HepG2 (cell line): ENCODE data around the gene SEC61B. TPM values are rescaled to one million over a fixed set of nuclear protein-coding genes. Genes with fewer than 3 reads are reported as not detected.

Experiments
- ATAC-seq: fragments of 200-7000 bp; cut with Tn5 transposase; 3 replicates; pipeline ENCODE4 v1.9.1; 2020; ENCODE audit warnings: mild to moderate bottlenecking, moderate library complexity
- BruUV-seq: library from RNA; stranded (reverse); fragments of 400-500 nt; replicated peaks from 2 replicates; lab custom pipeline; 2021; lab: Mats Ljungman, UMichigan
- CTCF ChIA-PET: fragments of 300-600 bp; formaldehyde crosslinking; extraction: SDS; loops from one replicate; lab custom pipeline; 2021; ENCODE audit warnings: low total read pairs, inconsistent platforms, low intra/inter-chr PET ratio; lab: Yijun Ruan, JAX
- POLR2A ChIA-PET: fragments of 350-600 bp; sonication (Branson Sonifier 250); formaldehyde crosslinking; loops from one replicate; lab custom pipeline; 2020; ENCODE audit warnings: antibody characterized with exemption, inconsistent platforms; lab: Yijun Ruan, JAX
- DNase-seq: peaks from one replicate; pipeline ENCODE4 v3.0.0-alpha.2; 2015; ENCODE audit warnings: low spot score
- FAIRE-seq: peaks from 3 replicates; lab custom pipeline; 2011; peaks lifted over from hg19 to GRCh38; lab: Jason Lieb, UNC
- H2AFZ ChIP-seq: one replicate; pipeline ENCODE4 v1.6.1; 2011; ENCODE audit warnings: low read length, inconsistent platforms
- H3K27ac ChIP-seq: fragments of 300-600 bp; 3 replicates; pipeline ENCODE4 v1.8.0; 2011; ENCODE audit warnings: mixed run types, mild to moderate bottlenecking, mixed read lengths, low read length, inconsistent platforms; ENCODE audit not compliant: insufficient read depth; ENCODE audit errors: extremely low read length
- H3K27me3 ChIP-seq, 2 experiments: fragments of 200-600 bp in 1 of 2; 2 replicates in 1 of 2; 3 replicates in 1 of 2; pipeline versions ENCODE4 v1.6.0 to v1.8.0; 2011; ENCODE audit warnings: low read length in 2 of 2, mild to moderate bottlenecking in 2 of 2, moderate library complexity in 2 of 2, inconsistent platforms in 1 of 2; ENCODE audit not compliant: insufficient read depth in 2 of 2, control insufficient read depth in 1 of 2
- H3K36me3 ChIP-seq, 2 experiments: fragments of 200-600 bp in 1 of 2; replicated peaks in 1 of 2; 2 replicates in 1 of 2; 3 replicates in 1 of 2; pipeline versions ENCODE4 v1.5.1 to v1.8.0; 2011; ENCODE audit warnings: low read length in 2 of 2, inconsistent platforms in 1 of 2; ENCODE audit not compliant: insufficient read depth in 2 of 2, control insufficient read depth in 1 of 2
- H3K4me1 ChIP-seq: 2 replicates; pipeline ENCODE4 v1.5.1; 2012; ENCODE audit warnings: low read length, inconsistent platforms; ENCODE audit not compliant: insufficient read depth
- H3K4me2 ChIP-seq: 2 replicates; pipeline ENCODE4 v1.6.0; 2011; ENCODE audit warnings: low read depth, low read length, inconsistent platforms
- H3K4me3 ChIP-seq, 3 experiments: fragments of 200-600 bp in 1 of 3; sonication (generic), shearing (Covaris generic) in 1 of 3; replicated peaks in 1 of 3; 2 replicates each; pipeline ENCODE4 v1.5.1; 2011 to 2016; ENCODE audit warnings: low read length in 3 of 3, inconsistent platforms in 2 of 3, low read depth in 2 of 3, mild to moderate bottlenecking in 2 of 3, control low read depth in 1 of 3, mixed read lengths in 1 of 3; ENCODE audit not compliant: insufficient read depth in 1 of 3
- H3K79me2 ChIP-seq: one replicate; pipeline ENCODE4 v1.6.1; 2011; ENCODE audit warnings: low read length, inconsistent platforms; ENCODE audit not compliant: insufficient read depth
- H3K9ac ChIP-seq: 2 replicates; pipeline ENCODE4 v1.6.0; 2011; ENCODE audit warnings: mild to moderate bottlenecking, low read depth, low read length, inconsistent platforms; ENCODE audit not compliant: insufficient read depth
- H3K9me3 ChIP-seq: 2 replicates; pipeline ENCODE4 v1.5.1; 2012; ENCODE audit warnings: mild to moderate bottlenecking, low read length
- H4K20me1 ChIP-seq: 2 replicates; pipeline ENCODE4 v1.6.0; 2011; ENCODE audit warnings: inconsistent platforms, mild to moderate bottlenecking, low read length, moderate library complexity; ENCODE audit not compliant: insufficient read depth
- GATAD2A ChIP-seq: IDR thresholded peaks from 2 replicates; pipeline ENCODE4 v1.6.1; 2016
- GLI4 ChIP-seq: sonication (generic); formaldehyde crosslinking; IDR thresholded peaks from 2 replicates; pipeline ENCODE4 v1.5.1; 2020; ENCODE audit warnings: missing genetic modification reagents, mild to moderate bottlenecking, moderate library complexity, borderline replicate concordance
- HOXA5 ChIP-seq: sonication (generic); formaldehyde crosslinking; IDR thresholded peaks from 2 replicates; pipeline ENCODE4 v1.4.0; 2020; ENCODE audit warnings: missing genetic modification reagents
- KDM4B ChIP-seq: sonication (generic); formaldehyde crosslinking; IDR thresholded peaks from 2 replicates; pipeline ENCODE4 v1.4.0; 2020; ENCODE audit warnings: missing genetic modification reagents
- MYC ChIP-seq: sonication (generic); formaldehyde crosslinking; IDR thresholded peaks from 2 replicates; pipeline ENCODE4 v1.9.0; 2021; ENCODE audit warnings: missing genetic modification reagents, borderline replicate concordance
- RFX5 ChIP-seq: IDR thresholded peaks from 2 replicates; pipeline ENCODE4 v1.6.1; 2011; ENCODE audit warnings: low read depth, low read length, improper control_type of control experiment
- RORA ChIP-seq: sonication (generic); formaldehyde crosslinking; IDR thresholded peaks from 2 replicates; pipeline ENCODE4 v1.5.0; 2020; ENCODE audit warnings: mild to moderate bottlenecking, missing genetic modification reagents, moderate library complexity
- SOX13 ChIP-seq, 3 experiments: fragments of 450-650 bp in 1 of 3; sonication (generic) in 1 of 3; formaldehyde crosslinking in 1 of 3; IDR thresholded peaks in 2 of 3; conservative IDR thresholded peaks in 1 of 3; 2 replicates each; pipeline versions ENCODE4 v1.5.0 to v1.6.1; 2016 to 2020; ENCODE audit warnings: antibody characterized with exemption in 1 of 3, mild to moderate bottlenecking in 1 of 3, missing compliant biosample characterization in 1 of 3, missing genetic modification reagents in 1 of 3, moderate library complexity in 1 of 3
- SOX5 ChIP-seq: IDR thresholded peaks from 2 replicates; pipeline ENCODE4 v1.6.1; 2016; ENCODE audit warnings: borderline replicate concordance
- ZNF296 ChIP-seq: sonication (generic); formaldehyde crosslinking; conservative IDR thresholded peaks from 2 replicates; pipeline ENCODE4 v1.5.0; 2020; ENCODE audit warnings: mild to moderate bottlenecking, missing genetic modification reagents
- ZNF510 ChIP-seq: sonication (generic); formaldehyde crosslinking; IDR thresholded peaks from 2 replicates; pipeline ENCODE4 v1.4.0; 2020; ENCODE audit warnings: low read depth, mild to moderate bottlenecking, missing genetic modification reagents
- ZNF629 ChIP-seq: sonication (generic); formaldehyde crosslinking; conservative IDR thresholded peaks from 2 replicates; pipeline ENCODE4 v1.5.0; 2020; ENCODE audit warnings: missing genetic modification reagents
- WGBS: methylation state at CpG from one replicate; pipeline ENCODE4 v1.1.6; 2017; ENCODE audit warnings: low lambda C conversion rate; 5-methylcytosine and 5-hydroxymethylcytosine counted together
- in situ Hi-C: cut with HindIII; loops from 2 replicates; pipeline ENCODE4 v1.10.0; 2017; ENCODE audit warnings: low pct_unique_long_range_greater_than_20kb; ENCODE audit not compliant: extremely low pct_ligation_motif_present
- intact Hi-C: fragments of 100-400 bp; cut with micrococcal nuclease; formaldehyde crosslinking; loops from one replicate; pipeline ENCODE4 v1.10.0; 2022; ENCODE audit not compliant: unreplicated experiment
- polyA plus RNA-seq, 8 experiments: library from polyadenylated mRNA; depleted of rRNA in 3 of 8; stranded (reverse) in 7 of 8; unstranded in 1 of 8; fragments of >200 nt; fragmentation: Illumina TruSeq in 4 of 8; extraction: Trizol in 4 of 8; gene quantifications; 2 replicates each; pipeline versions ENCODE4 v1.2.1 to v1.2.3, GENCODE V29; 2011 to 2016; ENCODE audit warnings: low read depth in 4 of 8, missing spikeins in 1 of 8, mixed read lengths in 1 of 8; ENCODE audit not compliant: insufficient read depth in 1 of 8
- total RNA-seq, 5 experiments: library from RNA; depleted of rRNA; stranded (reverse); fragments of >200 nt; fragmentation: Illumina TruSeq; extraction: Trizol; gene quantifications; 2 replicates each; pipeline ENCODE4 v1.2.3, GENCODE V29; 2016; ENCODE audit warnings: low read depth in 1 of 5
- TF ChIP-seq, protein P1 (sequence below): sonication (generic); formaldehyde crosslinking; IDR thresholded peaks from 2 replicates; pipeline ENCODE4 v1.9.0; 2021; ENCODE audit warnings: missing genetic modification reagents, mild to moderate bottlenecking, borderline replicate concordance
- TF ChIP-seq, protein P2 (sequence below): sonication (generic); formaldehyde crosslinking; IDR thresholded peaks from 2 replicates; pipeline ENCODE4 v1.5.0; 2020; ENCODE audit warnings: missing genetic modification reagents

The SEC61B gene
- total and polyA plus RNA-seq, 2 of the 13 experiments (the other 11 are each of a cell fraction or from before 2014, with no cell fraction given): 191 to 368 TPM

DNA sequence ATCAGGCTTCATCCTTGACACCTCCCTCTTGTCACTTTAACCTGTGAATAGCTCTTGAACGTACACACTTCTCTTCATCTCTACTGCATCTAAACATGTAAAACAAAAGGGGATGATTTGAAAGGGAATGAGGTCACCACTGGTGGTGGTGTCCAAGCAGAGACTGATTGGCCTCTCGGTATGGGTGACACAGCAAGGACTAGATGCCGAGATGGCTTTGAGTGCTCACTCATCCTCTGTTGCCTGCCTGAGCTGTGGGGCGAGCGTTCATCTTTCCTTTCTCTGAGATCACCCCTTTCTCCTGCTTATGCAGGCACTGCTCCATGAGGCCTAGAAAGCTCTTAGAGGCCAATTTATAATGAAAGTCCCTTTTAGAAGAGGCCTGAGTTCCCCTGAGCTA lies 51.9 kb downstream of the SEC61B start:
- intact Hi-C loops: no loop called here
- H3K9ac ChIP-seq: no peak overlapping the region
- BruUV-seq: no TSS peak
- DNase-seq (no peak), ATAC-seq (no peak), FAIRE-seq (no peak)
- ChIA-PET CTCF (no interaction called here), POLR2A (no interaction called here)
- no peaks in the 10 kb centered on the region for H4K20me1 ChIP-seq
- H3K4me3 ChIP-seq: no peak overlapping the region
- whole genome bisulfite sequencing: 46% methylated on average over 5 of the region's 5 CpGs
- no peaks in the 10 kb centered on the region for H3K36me3 ChIP-seq
- no peak overlapping the region for H3K27ac ChIP-seq
- TF ChIP-seq ZNF296 (no peak), GLI4 (CRISPR knock-in tag) (no peak)
- TF ChIP-seq, protein P1, sequence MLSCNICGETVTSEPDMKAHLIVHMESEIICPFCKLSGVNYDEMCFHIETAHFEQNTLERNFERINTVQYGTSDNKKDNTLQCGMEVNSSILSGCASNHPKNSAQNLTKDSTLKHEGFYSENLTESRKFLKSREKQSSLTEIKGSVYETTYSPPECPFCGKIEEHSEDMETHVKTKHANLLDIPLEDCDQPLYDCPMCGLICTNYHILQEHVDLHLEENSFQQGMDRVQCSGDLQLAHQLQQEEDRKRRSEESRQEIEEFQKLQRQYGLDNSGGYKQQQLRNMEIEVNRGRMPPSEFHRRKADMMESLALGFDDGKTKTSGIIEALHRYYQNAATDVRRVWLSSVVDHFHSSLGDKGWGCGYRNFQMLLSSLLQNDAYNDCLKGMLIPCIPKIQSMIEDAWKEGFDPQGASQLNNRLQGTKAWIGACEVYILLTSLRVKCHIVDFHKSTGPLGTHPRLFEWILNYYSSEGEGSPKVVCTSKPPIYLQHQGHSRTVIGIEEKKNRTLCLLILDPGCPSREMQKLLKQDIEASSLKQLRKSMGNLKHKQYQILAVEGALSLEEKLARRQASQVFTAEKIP (CRISPR knock-in tag): no peak
- no peaks in the 10 kb centered on the region for H3K27me3 ChIP-seq
- H3K4me2 ChIP-seq: 0 out of 2 replicates have a peak overlapping the region, but pooled peaks have one; percentile 30
- no peaks in the 10 kb centered on the region for H3K9me3 ChIP-seq
- in situ Hi-C loops: loop anchor here (25.0 kb wide), 1 partner anchor 738 kb away; no protein-coding TSS in a partner anchor
- no peak overlapping the region for H2AFZ ChIP-seq
- H3K4me1 ChIP-seq: peaks cover 11% of the 10 kb centered on the region
- no peaks in the 10 kb centered on the region for H3K79me2 ChIP-seq

DNA sequence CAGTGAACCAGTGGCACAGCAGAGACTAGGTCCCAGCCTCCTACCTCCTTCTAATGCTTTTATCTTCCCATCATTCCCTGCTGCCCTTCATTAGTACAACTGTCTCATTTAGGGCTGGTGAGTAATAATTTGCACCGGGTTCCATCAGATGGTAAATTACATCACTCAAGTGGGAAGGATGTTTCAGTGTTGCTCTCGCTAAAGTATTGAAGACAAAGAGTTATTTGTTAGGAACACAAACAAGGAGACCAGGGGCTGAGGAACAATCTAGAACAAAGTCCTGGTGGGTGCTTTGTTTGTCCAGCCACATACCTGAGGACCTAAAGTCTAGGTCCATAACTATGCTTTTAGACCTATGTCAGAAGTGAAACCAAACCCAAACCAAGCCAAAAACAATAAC lies 52.4 kb downstream of the SEC61B start:
- FAIRE-seq: no peak
- Histone ChIP-seq H2AFZ (no peak overlapping the region), H3K79me2 (no peaks in the 10 kb centered on the region), H4K20me1 (no peaks in the 10 kb centered on the region), H3K27ac (no peak overlapping the region), H3K4me2 (peak overlapping the region; percentile 30; the same call in 1 of the 2 replicates), H3K4me3 (no peak overlapping the region), H3K9ac (no peak overlapping the region), H3K9me3 (no peaks in the 10 kb centered on the region), H3K27me3 (no peaks in the 10 kb centered on the region), H3K36me3 (no peaks in the 10 kb centered on the region), H3K4me1 (peaks cover 11% of the 10 kb centered on the region)
- in situ Hi-C loops (loop anchor here (25.0 kb wide), 1 partner anchor 738 kb away; no protein-coding TSS in a partner anchor), intact Hi-C loops (no loop called here)
- no peak; the same call in 2 of the 3 replicates for ATAC-seq
- 0% methylated on average over 2 of the region's 2 CpGs for WGBS
- POLR2A ChIA-PET: no interaction called here
- BruUV-seq: no TSS peak
- CTCF ChIA-PET: no interaction called here
- DNase-seq: peak; percentile 49
- TF ChIP-seq GATAD2A (CRISPR knock-in tag): no peak
- TF ChIP-seq MYC: no peak
- no peak for TF ChIP-seq KDM4B (CRISPR knock-in tag)
- TF ChIP-seq, protein P2, sequence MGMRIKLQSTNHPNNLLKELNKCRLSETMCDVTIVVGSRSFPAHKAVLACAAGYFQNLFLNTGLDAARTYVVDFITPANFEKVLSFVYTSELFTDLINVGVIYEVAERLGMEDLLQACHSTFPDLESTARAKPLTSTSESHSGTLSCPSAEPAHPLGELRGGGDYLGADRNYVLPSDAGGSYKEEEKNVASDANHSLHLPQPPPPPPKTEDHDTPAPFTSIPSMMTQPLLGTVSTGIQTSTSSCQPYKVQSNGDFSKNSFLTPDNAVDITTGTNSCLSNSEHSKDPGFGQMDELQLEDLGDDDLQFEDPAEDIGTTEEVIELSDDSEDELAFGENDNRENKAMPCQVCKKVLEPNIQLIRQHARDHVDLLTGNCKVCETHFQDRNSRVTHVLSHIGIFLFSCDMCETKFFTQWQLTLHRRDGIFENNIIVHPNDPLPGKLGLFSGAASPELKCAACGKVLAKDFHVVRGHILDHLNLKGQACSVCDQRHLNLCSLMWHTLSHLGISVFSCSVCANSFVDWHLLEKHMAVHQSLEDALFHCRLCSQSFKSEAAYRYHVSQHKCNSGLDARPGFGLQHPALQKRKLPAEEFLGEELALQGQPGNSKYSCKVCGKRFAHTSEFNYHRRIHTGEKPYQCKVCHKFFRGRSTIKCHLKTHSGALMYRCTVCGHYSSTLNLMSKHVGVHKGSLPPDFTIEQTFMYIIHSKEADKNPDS: 0 out of 2 replicates have a peak, but pooled peaks have one; percentile 46
- no peak for TF ChIP-seq SOX13 (IDR thresholded peaks at IDR 0.05)
- TF ChIP-seq SOX13 (CRISPR knock-in tag; conservative IDR thresholded peaks at IDR 0.05 in 1 of 2, IDR thresholded peaks at IDR 0.05 in 1 of 2): peak in 1 of 2 experiments; percentile 56; a peak in 1 of 4 replicates
- no peak for TF ChIP-seq ZNF510 (CRISPR knock-in tag)
- TF ChIP-seq HOXA5: no peak
- no peak for TF ChIP-seq RFX5
- no peak for TF ChIP-seq RORA
- TF ChIP-seq SOX5: peak; percentile 38; the same call in 1 of the 2 replicates
- no peak for TF ChIP-seq ZNF629
